GM12878 (cell line): ENCODE results near the gene TARBP1. TPM values are rescaled to one million over a fixed set of nuclear protein-coding genes. Genes with fewer than 3 reads are reported as not detected.

Experiments
- ATAC-seq: fragments of 200-7000 bp; cut with Tn5 transposase; 3 replicates; pipeline ENCODE4 v1.9.1; 2020; ENCODE audit warnings: mild to moderate bottlenecking, moderate library complexity
- BruUV-seq: library from RNA; stranded (reverse); fragments of 400-500 nt; replicated peaks from 2 replicates; lab custom pipeline; 2021; lab: Mats Ljungman, UMichigan
- CTCF ChIA-PET: fragments of 300-600 bp; sonication (Branson Sonifier 250); formaldehyde crosslinking; extraction: SDS; loops from one replicate; lab custom pipeline; 2021; ENCODE audit warnings: inconsistent platforms; lab: Yijun Ruan, JAX
- POLR2A ChIA-PET: fragments of 350-600 bp; formaldehyde crosslinking; extraction: SDS; loops from one replicate; lab custom pipeline; 2021; ENCODE audit warnings: inconsistent platforms; lab: Charles Lee
- RAD21 ChIA-PET: fragments of 300-600 bp; sonication (Branson Sonifier 250); formaldehyde crosslinking; loops from one replicate; lab custom pipeline; 2023; ENCODE audit warnings: antibody characterized with exemption; ENCODE audit not compliant: unreplicated experiment; lab: Charles Lee
- SMC1A ChIA-PET: fragments of 300-600 bp; sonication (Branson Sonifier 250); formaldehyde crosslinking; loops from one replicate; lab custom pipeline; 2023; ENCODE audit not compliant: unreplicated experiment, uncharacterized antibody; lab: Charles Lee
- DNase-seq: peaks from one replicate; pipeline ENCODE4 v3.0.0-alpha.2; 2011; ENCODE audit warnings: low read depth, low spot score
- FAIRE-seq: peaks from 3 replicates; lab custom pipeline; 2011; peaks lifted over from hg19 to GRCh38; lab: Jason Lieb, UNC
- H2AFZ ChIP-seq: 2 replicates; pipeline ENCODE4 v1.6.0; 2011; ENCODE audit warnings: low read depth, low read length, control low read depth; ENCODE audit not compliant: control insufficient read depth
- H3K27ac ChIP-seq: 2 replicates; pipeline ENCODE4 v1.5.1; 2011; ENCODE audit warnings: control low read depth; ENCODE audit not compliant: control insufficient read depth, insufficient read depth
- H3K27me3 ChIP-seq, 2 experiments: replicated peaks in 1 of 2; 2 replicates each; pipeline versions ENCODE4 v1.6.0 to v1.6.1; 2011; ENCODE audit warnings: low read length in 1 of 2; ENCODE audit not compliant: control insufficient read depth in 2 of 2, insufficient read depth in 2 of 2
- H3K36me3 ChIP-seq, 2 experiments: 2 replicates each; pipeline ENCODE4 v1.5.1; 2011; ENCODE audit warnings: low read length in 1 of 2; ENCODE audit not compliant: control insufficient read depth in 2 of 2, insufficient read depth in 2 of 2
- H3K4me1 ChIP-seq: 2 replicates; pipeline ENCODE4 v1.6.1; 2011; ENCODE audit warnings: mild to moderate bottlenecking, low read length, moderate library complexity, mixed read lengths; ENCODE audit not compliant: control insufficient read depth, insufficient read depth
- H3K4me2 ChIP-seq: 2 replicates; pipeline ENCODE4 v1.6.0; 2011; ENCODE audit warnings: control low read depth; ENCODE audit not compliant: control insufficient read depth, insufficient read depth
- H3K4me3 ChIP-seq: fragments of 200-600 bp; sonication (generic); 2 replicates; pipeline ENCODE4 v1.5.1; 2016
- H3K79me2 ChIP-seq: 2 replicates; pipeline ENCODE4 v1.6.0; 2011; ENCODE audit warnings: low read length; ENCODE audit not compliant: control insufficient read depth, insufficient read depth
- H3K9ac ChIP-seq: 2 replicates; pipeline ENCODE4 v1.8.0; 2011; ENCODE audit warnings: low read length, control low read depth, mixed read lengths; ENCODE audit not compliant: control insufficient read depth, insufficient read depth
- H3K9me3 ChIP-seq: replicated peaks from 3 replicates; pipeline ENCODE4 v1.5.1; 2011; ENCODE audit warnings: mild to moderate bottlenecking, low read length; ENCODE audit not compliant: control insufficient read depth, insufficient read depth
- H4K20me1 ChIP-seq: 2 replicates; pipeline ENCODE4 v1.6.0; 2011; ENCODE audit not compliant: control insufficient read depth, insufficient read depth
- CEBPB ChIP-seq, 2 experiments: fragments of 150-350 bp in 1 of 2; IDR thresholded peaks; 2 replicates each; pipeline ENCODE4 v1.6.1; 2012 to 2014; ENCODE audit warnings: low read depth in 2 of 2, low read length in 2 of 2, borderline replicate concordance in 1 of 2, inconsistent platforms in 1 of 2
- CUX1 ChIP-seq: IDR thresholded peaks from 2 replicates; pipeline ENCODE4 v1.6.1; 2012; ENCODE audit warnings: improper control_type of control experiment, low read depth, low read length; ENCODE audit not compliant: insufficient replicate concordance
- MLLT1 ChIP-seq: fragments of 450-650 bp; IDR thresholded peaks from 2 replicates; pipeline ENCODE4 v1.6.1; 2016; ENCODE audit warnings: mild to moderate bottlenecking
- PBX3 ChIP-seq: IDR thresholded peaks from 2 replicates; pipeline ENCODE4 v1.6.1; 2011; ENCODE audit warnings: mild to moderate bottlenecking, low read depth, low read length, moderate library complexity; ENCODE audit not compliant: insufficient replicate concordance
- RCOR1 ChIP-seq: conservative IDR thresholded peaks from 2 replicates; pipeline ENCODE4 v1.6.1; 2012; ENCODE audit warnings: low read depth, low read length, improper control_type of control experiment
- RELA ChIP-seq: fragments of 450-650 bp; IDR thresholded peaks from 2 replicates; pipeline ENCODE4 v1.8.0; 2014; ENCODE audit warnings: borderline replicate concordance; ENCODE audit not compliant: partially characterized antibody
- TCF3 ChIP-seq: IDR thresholded peaks from 2 replicates; pipeline ENCODE4 v1.6.1; 2012; ENCODE audit warnings: low read depth, mild to moderate bottlenecking, low read length, borderline replicate concordance; ENCODE audit not compliant: insufficient read depth
- TCF7 ChIP-seq: IDR thresholded peaks from 2 replicates; pipeline ENCODE4 v1.6.1; 2014; ENCODE audit warnings: antibody characterized with exemption, borderline replicate concordance
- ZNF207 ChIP-seq: fragments of 450-650 bp; IDR thresholded peaks from 2 replicates; pipeline ENCODE4 v1.6.1; 2014; ENCODE audit warnings: antibody characterized with exemption, mild to moderate bottlenecking, borderline replicate concordance
- WGBS: methylation state at CpG from one replicate; pipeline ENCODE4 v1.1.6; 2016; ENCODE audit warnings: low lambda C conversion rate; ENCODE audit not compliant: insufficient replicate concordance, insufficient coverage; ENCODE audit errors: missing lambda C conversion rate; 5-methylcytosine and 5-hydroxymethylcytosine counted together
- in situ Hi-C: fragments of 300-500 bp; cut with MboI; formaldehyde crosslinking; loops from 9 replicates; pipeline ENCODE4 v1.14.3; 2018; ENCODE audit warnings: mixed read lengths
- intact Hi-C: fragments of 100-400 bp; cut with micrococcal nuclease; formaldehyde crosslinking; loops from one replicate; pipeline ENCODE4 v1.14.2; 2022; ENCODE audit not compliant: unreplicated experiment
- polyA plus RNA-seq, 11 experiments: library from polyadenylated mRNA; depleted of rRNA in 4 of 11; unstranded in 6 of 11; stranded (reverse) in 5 of 11; fragments of >200 nt; fragmentation: Nextera tagmentation in 4 of 11; fragmentation: Illumina TruSeq in 1 of 11; extraction: Ambion mirVana in 4 of 11; extraction: Trizol in 1 of 11; gene quantifications; 1 replicate in 1 of 11; 2 replicates in 10 of 11; pipeline versions ENCODE4 v1.2.1 to v1.2.3, GENCODE V29; 2011 to 2016; ENCODE audit warnings: inconsistent platforms in 2 of 11, missing spikeins in 2 of 11, low read depth in 1 of 11
- total RNA-seq, 4 experiments: library from RNA; depleted of rRNA in 3 of 4; stranded (reverse); fragments of >200 nt in 3 of 4; fragmentation: Illumina TruSeq in 1 of 4; extraction: Trizol in 1 of 4; gene quantifications; 2 replicates each; pipeline versions ENCODE4 v1.2.1 to v1.2.3, GENCODE V29; 2013 to 2021

TARBP1 gene
- total and polyA plus RNA-seq, 10 of the 15 experiments (the other 5 are each of a cell fraction or from before 2014, with no cell fraction given) = 10.8 to 94.4 (median 35.3) TPM

DNA sequence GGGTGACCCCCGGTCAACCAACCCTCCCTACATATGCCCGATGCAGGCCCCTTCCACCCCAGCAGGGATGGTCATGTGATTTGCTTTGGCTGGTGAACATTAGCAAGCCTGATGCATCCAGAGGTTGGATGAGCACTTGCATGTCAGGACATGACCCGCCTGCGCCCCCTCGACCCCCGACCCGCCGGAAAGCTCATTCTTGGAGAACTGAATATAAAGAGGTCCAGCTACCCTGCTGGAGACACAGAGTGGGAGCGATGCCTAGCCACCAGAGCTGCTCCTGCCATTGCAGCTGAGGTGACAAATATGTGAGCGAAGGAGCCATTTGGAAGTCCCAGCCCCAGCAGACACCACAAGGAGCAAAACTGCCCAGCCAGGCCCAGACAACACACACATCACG lies 66.1 kb downstream of the TARBP1 start:
- ATAC-seq = no peak
- H3K27ac ChIP-seq = no peak overlapping the region
- H3K79me2 ChIP-seq = no peaks in the 10 kb centered on the region
- TF ChIP-seq PBX3 (no peak), MLLT1 (no peak), TCF7 (no peak), ZNF207 (no peak), CEBPB (IDR thresholded peaks at IDR 0.05; ENCODE audit: borderline replicate concordance in 1 of 2, low read depth in 2 of 2, low read length in 2 of 2) (no peak), CUX1 (no peak), RELA (no peak), TCF3 (no peak), RCOR1 (no peak)
- BruUV-seq = no TSS peak
- CTCF ChIA-PET = interaction anchor here (0.6 to 0.7 kb wide), 2 partner anchors 73 to 1113 kb away, joined by 3 read pairs; no protein-coding TSS in a partner anchor
- no peaks in the 10 kb centered on the region for H4K20me1 ChIP-seq
- H3K4me1 ChIP-seq = no peaks in the 10 kb centered on the region
- RAD21 ChIA-PET = no interaction called here
- in situ Hi-C loops (no loop called here), intact Hi-C loops (no loop called here)
- H2AFZ ChIP-seq = no peak overlapping the region
- H3K4me3 ChIP-seq = no peak overlapping the region
- WGBS = 97% methylated on average over 11 of the region's 11 CpGs
- SMC1A ChIA-PET = interaction anchor here (0.6 kb wide), 1 partner anchor 21 kb away, joined by 4 read pairs; no protein-coding TSS in a partner anchor
- POLR2A ChIA-PET = no interaction called here
- H3K27me3 ChIP-seq = no peaks in the 10 kb centered on the region
- no peak overlapping the region for H3K9ac ChIP-seq
- H3K36me3 ChIP-seq = peaks cover 0 to 4% of the 10 kb centered on the region in 2 experiments; a peak in 3 of 4 replicates
- no peak for FAIRE-seq
- no peak for DNase-seq
- H3K4me2 ChIP-seq = no peak overlapping the region
- no peaks in the 10 kb centered on the region for H3K9me3 ChIP-seq
